Measurements from ENCODE around the gene E2F8. TPM values are rescaled to one million over a fixed set of nuclear protein-coding genes. Genes with fewer than 3 reads are reported as not detected.

E2F8 gene
- total RNA-seq, 1 experiment from 2014 or later, result 10.7 TPM

DNA sequence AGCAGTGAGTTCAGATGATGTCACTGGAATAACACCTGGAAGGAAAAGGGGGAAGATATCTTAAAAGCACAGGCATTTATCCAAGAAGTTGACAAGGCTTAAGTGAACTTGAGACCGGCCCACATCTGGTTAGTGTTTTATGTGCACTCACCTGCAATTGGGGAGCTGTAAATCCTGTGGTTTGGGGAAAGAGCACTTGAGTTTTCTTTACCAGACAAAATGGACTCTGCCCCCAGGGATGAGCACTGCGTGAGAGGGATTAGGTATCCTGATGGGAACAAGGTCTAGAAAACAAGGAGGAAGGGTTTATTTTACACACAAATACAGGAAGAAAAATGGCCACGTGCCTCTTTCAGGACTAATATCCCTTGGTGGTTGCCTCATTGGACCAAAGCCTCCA lies 15.2 kb downstream of the E2F8 start:
- POLR2A ChIA-PET, result no interaction called here
- TF ChIP-seq, protein P1, sequence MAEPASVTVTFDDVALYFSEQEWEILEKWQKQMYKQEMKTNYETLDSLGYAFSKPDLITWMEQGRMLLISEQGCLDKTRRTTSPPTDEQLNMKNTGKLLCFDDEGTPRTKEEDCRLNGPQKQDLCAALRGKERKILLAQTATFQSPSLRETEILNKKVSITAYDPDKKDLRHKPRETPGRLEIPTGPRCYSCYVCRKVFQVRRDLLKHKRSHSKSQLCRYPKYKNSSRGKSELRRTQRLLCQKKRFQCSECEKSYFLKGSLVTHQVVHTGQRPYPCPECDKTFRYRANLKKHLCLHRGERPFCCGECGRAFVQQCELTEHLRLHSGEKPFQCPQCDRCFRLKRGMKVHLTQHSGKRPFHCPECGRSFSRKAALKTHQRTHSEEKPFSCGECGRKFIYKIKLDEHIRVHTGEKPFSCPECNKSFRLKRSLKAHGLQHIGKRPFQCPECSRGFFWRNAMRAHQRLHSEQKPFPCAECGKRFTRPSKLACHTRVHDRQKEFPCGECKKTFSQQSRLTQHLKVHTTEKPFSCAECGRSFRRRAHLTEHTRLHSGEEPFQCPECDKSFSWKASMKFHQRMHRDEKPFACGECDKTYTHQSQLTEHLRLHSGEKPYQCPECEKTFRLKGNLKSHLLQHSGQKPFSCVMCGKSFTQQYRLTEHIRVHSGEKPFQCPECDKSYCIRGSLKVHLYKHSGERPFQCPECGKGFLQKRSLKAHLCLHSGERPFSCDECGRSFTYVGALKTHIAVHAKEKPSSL (CRISPR knock-in tag; conservative IDR thresholded peaks at IDR 0.05), result no peak
- no peak for TF ChIP-seq MYBL2 (CRISPR knock-in tag; IDR thresholded peaks at IDR 0.05)
- TF ChIP-seq ETV6 (CRISPR knock-in tag; IDR thresholded peaks at IDR 0.05), result no peak
- TF ChIP-seq, protein P2, sequence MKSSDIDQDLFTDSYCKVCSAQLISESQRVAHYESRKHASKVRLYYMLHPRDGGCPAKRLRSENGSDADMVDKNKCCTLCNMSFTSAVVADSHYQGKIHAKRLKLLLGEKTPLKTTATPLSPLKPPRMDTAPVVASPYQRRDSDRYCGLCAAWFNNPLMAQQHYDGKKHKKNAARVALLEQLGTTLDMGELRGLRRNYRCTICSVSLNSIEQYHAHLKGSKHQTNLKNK (CRISPR knock-in tag; IDR thresholded peaks at IDR 0.05), result no peak
- no peak for TF ChIP-seq GABPB1 (CRISPR knock-in tag; IDR thresholded peaks at IDR 0.05)
- no peak for TF ChIP-seq TP53 (CRISPR knock-in tag; IDR thresholded peaks at IDR 0.05)
- TF ChIP-seq, protein P3, sequence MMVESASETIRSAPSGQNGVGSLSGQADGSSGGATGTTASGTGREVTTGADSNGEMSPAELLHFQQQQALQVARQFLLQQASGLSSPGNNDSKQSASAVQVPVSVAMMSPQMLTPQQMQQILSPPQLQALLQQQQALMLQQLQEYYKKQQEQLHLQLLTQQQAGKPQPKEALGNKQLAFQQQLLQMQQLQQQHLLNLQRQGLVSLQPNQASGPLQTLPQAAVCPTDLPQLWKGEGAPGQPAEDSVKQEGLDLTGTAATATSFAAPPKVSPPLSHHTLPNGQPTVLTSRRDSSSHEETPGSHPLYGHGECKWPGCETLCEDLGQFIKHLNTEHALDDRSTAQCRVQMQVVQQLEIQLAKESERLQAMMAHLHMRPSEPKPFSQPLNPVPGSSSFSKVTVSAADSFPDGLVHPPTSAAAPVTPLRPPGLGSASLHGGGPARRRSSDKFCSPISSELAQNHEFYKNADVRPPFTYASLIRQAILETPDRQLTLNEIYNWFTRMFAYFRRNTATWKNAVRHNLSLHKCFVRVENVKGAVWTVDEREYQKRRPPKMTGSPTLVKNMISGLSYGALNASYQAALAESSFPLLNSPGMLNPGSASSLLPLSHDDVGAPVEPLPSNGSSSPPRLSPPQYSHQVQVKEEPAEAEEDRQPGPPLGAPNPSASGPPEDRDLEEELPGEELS (CRISPR knock-in tag; IDR thresholded peaks at IDR 0.05), result no peak
- TF ChIP-seq TCF7 (CRISPR knock-in tag; IDR thresholded peaks at IDR 0.05; ENCODE audit: low read depth), result no peak
- TF ChIP-seq ZNF423 (CRISPR knock-in tag; IDR thresholded peaks at IDR 0.05), result no peak
- TF ChIP-seq CREB1 (CRISPR knock-in tag; IDR thresholded peaks at IDR 0.05), result no peak
- TF ChIP-seq SOX15 (CRISPR knock-in tag; IDR thresholded peaks at IDR 0.05), result no peak
- no peak for TF ChIP-seq ESRRA (CRISPR knock-in tag; IDR thresholded peaks at IDR 0.05; ENCODE audit: borderline replicate concordance)
- no peak for TF ChIP-seq ZBTB21 (CRISPR knock-in tag; IDR thresholded peaks at IDR 0.05; ENCODE audit: borderline replicate concordance)
- no peak for TF ChIP-seq SMAD4 (CRISPR knock-in tag; IDR thresholded peaks at IDR 0.05)
- TF ChIP-seq NFE2L1 (CRISPR knock-in tag; IDR thresholded peaks at IDR 0.05), result no peak
- no peaks in the 10 kb centered on the region for H3K27me3 Mint-ChIP-seq (ENCODE audit: low read depth)
- DNase-seq (ENCODE audit: low spot score) (no peak), ATAC-seq (no peak)
- H3K36me3 Mint-ChIP-seq, result peaks cover 46% of the 10 kb centered on the region
- no peak overlapping the region for H3K27ac Mint-ChIP-seq
- H3K9me3 Mint-ChIP-seq, result peaks cover 11% of the 10 kb centered on the region
- H3K4me1 Mint-ChIP-seq, result peaks cover 7% of the 10 kb centered on the region
- no peak overlapping the region for H3K4me3 Mint-ChIP-seq
- CTCF ChIA-PET, result no interaction called here

DNA sequence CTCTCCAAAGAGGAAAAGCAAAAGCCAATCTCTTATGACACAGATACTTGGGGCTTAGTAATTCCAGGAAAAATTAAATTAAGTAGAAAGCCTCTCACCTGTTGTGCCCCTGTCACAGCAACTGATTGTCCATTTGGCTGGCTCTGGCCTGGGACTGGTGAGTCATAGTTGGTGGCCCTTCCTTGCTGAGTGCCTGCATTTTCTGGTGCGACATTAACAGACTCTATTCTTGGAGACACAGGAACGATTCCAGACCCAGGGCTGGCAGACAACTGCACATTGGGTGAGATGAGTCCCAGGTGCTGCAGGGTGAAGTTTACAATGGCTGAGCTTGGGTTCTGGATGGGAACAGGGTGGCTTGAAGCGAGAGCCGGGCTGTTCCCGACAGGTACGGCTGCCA lies 15.6 kb downstream of the E2F8 start:
- ATAC-seq (no peak), DNase-seq (ENCODE audit: low spot score) (no peak)
- TF ChIP-seq, protein P4, sequence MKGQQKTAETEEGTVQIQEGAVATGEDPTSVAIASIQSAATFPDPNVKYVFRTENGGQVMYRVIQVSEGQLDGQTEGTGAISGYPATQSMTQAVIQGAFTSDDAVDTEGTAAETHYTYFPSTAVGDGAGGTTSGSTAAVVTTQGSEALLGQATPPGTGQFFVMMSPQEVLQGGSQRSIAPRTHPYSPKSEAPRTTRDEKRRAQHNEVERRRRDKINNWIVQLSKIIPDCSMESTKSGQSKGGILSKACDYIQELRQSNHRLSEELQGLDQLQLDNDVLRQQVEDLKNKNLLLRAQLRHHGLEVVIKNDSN (CRISPR knock-in tag; IDR thresholded peaks at IDR 0.05), result no peak
- TF ChIP-seq, protein P5, sequence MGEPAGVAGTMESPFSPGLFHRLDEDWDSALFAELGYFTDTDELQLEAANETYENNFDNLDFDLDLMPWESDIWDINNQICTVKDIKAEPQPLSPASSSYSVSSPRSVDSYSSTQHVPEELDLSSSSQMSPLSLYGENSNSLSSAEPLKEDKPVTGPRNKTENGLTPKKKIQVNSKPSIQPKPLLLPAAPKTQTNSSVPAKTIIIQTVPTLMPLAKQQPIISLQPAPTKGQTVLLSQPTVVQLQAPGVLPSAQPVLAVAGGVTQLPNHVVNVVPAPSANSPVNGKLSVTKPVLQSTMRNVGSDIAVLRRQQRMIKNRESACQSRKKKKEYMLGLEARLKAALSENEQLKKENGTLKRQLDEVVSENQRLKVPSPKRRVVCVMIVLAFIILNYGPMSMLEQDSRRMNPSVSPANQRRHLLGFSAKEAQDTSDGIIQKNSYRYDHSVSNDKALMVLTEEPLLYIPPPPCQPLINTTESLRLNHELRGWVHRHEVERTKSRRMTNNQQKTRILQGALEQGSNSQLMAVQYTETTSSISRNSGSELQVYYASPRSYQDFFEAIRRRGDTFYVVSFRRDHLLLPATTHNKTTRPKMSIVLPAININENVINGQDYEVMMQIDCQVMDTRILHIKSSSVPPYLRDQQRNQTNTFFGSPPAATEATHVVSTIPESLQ (CRISPR knock-in tag; IDR thresholded peaks at IDR 0.05), result no peak
- TF ChIP-seq JUN (CRISPR knock-in tag; IDR thresholded peaks at IDR 0.05) (no peak), TEAD4 (CRISPR knock-in tag; IDR thresholded peaks at IDR 0.05) (no peak), IRF2 (CRISPR knock-in tag; IDR thresholded peaks at IDR 0.05; ENCODE audit: borderline replicate concordance, low read depth) (no peak), ATF1 (CRISPR knock-in tag; IDR thresholded peaks at IDR 0.05) (no peak), ZNF219 (CRISPR knock-in tag; IDR thresholded peaks at IDR 0.05; ENCODE audit: borderline replicate concordance) (no peak), ZNF121 (CRISPR knock-in tag; IDR thresholded peaks at IDR 0.05) (no peak), ZNF671 (CRISPR knock-in tag; IDR thresholded peaks at IDR 0.05) (no peak)
- H3K27ac Mint-ChIP-seq, result no peak overlapping the region
- CTCF ChIA-PET, result no interaction called here
- peaks cover 11% of the 10 kb centered on the region for H3K9me3 Mint-ChIP-seq
- POLR2A ChIA-PET, result no interaction called here
- peaks cover 42% of the 10 kb centered on the region for H3K36me3 Mint-ChIP-seq
- no peak overlapping the region for H3K4me3 Mint-ChIP-seq
- H3K4me1 Mint-ChIP-seq, result peaks cover 7% of the 10 kb centered on the region
- H3K27me3 Mint-ChIP-seq (ENCODE audit: low read depth), result no peaks in the 10 kb centered on the region
